Keratinocyte (primary cell): Measurements from ENCODE around the gene THSD7B. TPM values are rescaled to one million over a fixed set of nuclear protein-coding genes. Genes with fewer than 3 reads are reported as not detected.

Experiments used
- DNase-seq: peaks from one replicate; pipeline ENCODE4 v3.0.0-alpha.2; 2011; ENCODE audit warnings: low read depth, missing footprints, low spot score
- FAIRE-seq: peaks from 2 replicates; lab custom pipeline; 2011; peaks lifted over from hg19 to GRCh38; lab: Jason Lieb, UNC
- H2AFZ ChIP-seq: 2 replicates; pipeline ENCODE4 v1.6.0; 2012; ENCODE audit warnings: low read length, control low read depth, inconsistent platforms; ENCODE audit not compliant: control insufficient read depth
- H3K27ac ChIP-seq: 2 replicates; pipeline ENCODE4 v1.5.1; 2011; ENCODE audit warnings: low read length; ENCODE audit not compliant: control insufficient read depth, insufficient read depth
- H3K27me3 ChIP-seq: 3 replicates; pipeline ENCODE4 v1.6.0; 2011; ENCODE audit warnings: low read length; ENCODE audit not compliant: control insufficient read depth, insufficient read depth; ENCODE audit errors: extremely low read depth
- H3K36me3 ChIP-seq, 2 experiments: 2 replicates in 1 of 2; 3 replicates in 1 of 2; pipeline ENCODE4 v1.5.1; 2011; ENCODE audit warnings: low read length in 2 of 2, mild to moderate bottlenecking in 1 of 2; ENCODE audit not compliant: control insufficient read depth in 2 of 2, insufficient read depth in 2 of 2; ENCODE audit errors: extremely low read depth in 1 of 2
- H3K4me1 ChIP-seq: 3 replicates; pipeline ENCODE4 v1.5.1; 2011; ENCODE audit warnings: low read length; ENCODE audit not compliant: control insufficient read depth, insufficient read depth; ENCODE audit errors: extremely low read depth
- H3K4me2 ChIP-seq: 3 replicates; pipeline ENCODE4 v1.6.0; 2011; ENCODE audit warnings: low read depth, low read length; ENCODE audit not compliant: control insufficient read depth, insufficient read depth; ENCODE audit errors: extremely low read depth
- H3K4me3 ChIP-seq, 3 experiments: fragments of 200-600 bp in 1 of 3; sonication (generic) in 1 of 3; 2 replicates in 2 of 3; 3 replicates in 1 of 3; pipeline ENCODE4 v1.5.1; 2011 to 2016; ENCODE audit warnings: low read length in 3 of 3, mild to moderate bottlenecking in 3 of 3, control low read depth in 2 of 3, inconsistent platforms in 1 of 3, low read depth in 1 of 3, mixed read lengths in 1 of 3, mixed run types in 1 of 3, moderate library complexity in 1 of 3; ENCODE audit not compliant: control insufficient read depth in 2 of 3, insufficient read depth in 2 of 3; ENCODE audit errors: extremely low read depth in 1 of 3
- H3K79me2 ChIP-seq: 2 replicates; pipeline ENCODE4 v1.6.0; 2012; ENCODE audit warnings: low read length; ENCODE audit not compliant: control insufficient read depth, insufficient read depth
- H3K9ac ChIP-seq: 3 replicates; pipeline ENCODE4 v1.6.0; 2011; ENCODE audit warnings: low read length; ENCODE audit not compliant: control insufficient read depth, insufficient read depth; ENCODE audit errors: extremely low read depth
- H3K9me1 ChIP-seq: 3 replicates; pipeline ENCODE4 v1.6.0; 2011; ENCODE audit warnings: low read length; ENCODE audit not compliant: control insufficient read depth, insufficient read depth; ENCODE audit errors: extremely low read depth
- H3K9me3 ChIP-seq: 2 replicates; pipeline ENCODE4 v1.5.1; 2012; ENCODE audit warnings: low read depth, low read length; ENCODE audit not compliant: control insufficient read depth
- H4K20me1 ChIP-seq: 3 replicates; pipeline ENCODE4 v1.6.0; 2011; ENCODE audit warnings: low read length; ENCODE audit not compliant: control insufficient read depth, insufficient read depth; ENCODE audit errors: extremely low read depth
- CTCF ChIP-seq, 3 experiments: IDR thresholded peaks in 1 of 3; conservative IDR thresholded peaks in 1 of 3; optimal IDR thresholded peaks in 1 of 3; 2 replicates in 2 of 3; 3 replicates in 1 of 3; pipeline versions ENCODE3 to v1.5.1; 2011; ENCODE audit warnings: low read length in 3 of 3, mild to moderate bottlenecking in 3 of 3, moderate library complexity in 2 of 3, control low read depth in 1 of 3, inconsistent platforms in 1 of 3; ENCODE audit not compliant: insufficient read depth in 2 of 3; ENCODE audit errors: extremely low read depth in 1 of 3
- EZH2 ChIP-seq: IDR thresholded peaks from one replicate; pipeline ENCODE4 v1.6.1; 2012; ENCODE audit warnings: inconsistent platforms, mild to moderate bottlenecking, low read length, moderate library complexity
- dilution Hi-C: fragments of 300-500 bp; cut with MboI; formaldehyde crosslinking; loops from one replicate; pipeline ENCODE4 v1.7.0; 2020; ENCODE audit warnings: low sequenced_read_pairs; ENCODE audit not compliant: extremely low pct_ligation_motif_present
- polyA plus RNA-seq, 5 experiments: library from polyadenylated mRNA; depleted of rRNA in 3 of 5; stranded (reverse) in 3 of 5; stranded (forward) in 1 of 5; unstranded in 1 of 5; fragments of >200 nt; gene quantifications; 1 replicate in 1 of 5; 2 replicates in 3 of 5; 3 replicates in 1 of 5; pipeline versions ENCODE4 v1.2.1 to v1.2.3, GENCODE V29; 2011 to 2012; ENCODE audit warnings: missing spikeins in 2 of 5, low read depth in 1 of 5, low replicate concordance in 1 of 5

Gene THSD7B
- polyA plus RNA-seq, 1 donor (not counting 4 experiments of a cell fraction or from before 2014, with no cell fraction given) = 0.04 TPM

GRCh38 chr2:136823291-136823690, 57.9 kb downstream of the THSD7B start:
- Histone ChIP-seq H3K9me3 (no peaks in the 10 kb centered on the region), H3K4me3 (no peak overlapping the region), H3K27me3 (no peaks in the 10 kb centered on the region), H3K4me1 (no peaks in the 10 kb centered on the region), H3K9me1 (no peaks in the 10 kb centered on the region), H3K4me2 (no peak overlapping the region), H3K36me3 (no peaks in the 10 kb centered on the region), H4K20me1 (no peaks in the 10 kb centered on the region), H3K9ac (no peak overlapping the region), H3K27ac (no peak overlapping the region), H3K79me2 (no peaks in the 10 kb centered on the region), H2AFZ (no peak overlapping the region)
- TF ChIP-seq CTCF (optimal IDR thresholded peaks at IDR 0.05 in 1 of 3, IDR thresholded peaks at IDR 0.05 in 1 of 3, conservative IDR thresholded peaks at IDR 0.05 in 1 of 3; ENCODE audit: extremely low read depth in 1 of 3, insufficient read depth in 2 of 3, low read length in 3 of 3) (no peak), EZH2 (no peak)
- dilution Hi-C loops = no loop called here
- DNase-seq (no peak), FAIRE-seq (no peak)

- DNase-seq = no peak
- H3K36me3 ChIP-seq = no peaks in the 10 kb centered on the region
- H3K27me3 ChIP-seq = no peaks in the 10 kb centered on the region
- FAIRE-seq = no peak
- H3K4me3 ChIP-seq = no peak overlapping the region
- no peaks in the 10 kb centered on the region for H3K4me1 ChIP-seq
- H3K79me2 ChIP-seq = no peaks in the 10 kb centered on the region
- no peak overlapping the region for H3K4me2 ChIP-seq
- no peak overlapping the region for H3K27ac ChIP-seq
- TF ChIP-seq EZH2 (no peak), CTCF (optimal IDR thresholded peaks at IDR 0.05 in 1 of 3, IDR thresholded peaks at IDR 0.05 in 1 of 3, conservative IDR thresholded peaks at IDR 0.05 in 1 of 3; ENCODE audit: extremely low read depth in 1 of 3, insufficient read depth in 2 of 3, low read length in 3 of 3) (no peak)
- dilution Hi-C loops = no loop called here
- H3K9me3 ChIP-seq = no peaks in the 10 kb centered on the region
- no peaks in the 10 kb centered on the region for H4K20me1 ChIP-seq
- H3K9ac ChIP-seq = no peak overlapping the region
- H3K9me1 ChIP-seq = no peaks in the 10 kb centered on the region
- H2AFZ ChIP-seq = no peak overlapping the region
Observed at GRCh38 chr2:136828162-136828561, 62.8 kb downstream of the THSD7B start.
